LoVo (cell line): Measurements from ENCODE around the gene PDE4D.
A peak's percentile ranks its signal among the peaks of the same experiment; 100 is the strongest.

ENCODE experiments used
- DNase-seq: peaks from one replicate; pipeline ENCODE4 v3.0.0-alpha.2; 2016; ENCODE audit warnings: low spot score

Gene PDE4D

GRCh38 chr5:59178071-59178470 is 715.5 kb downstream of the PDE4D start:
- no peak for DNase-seq

GRCh38 chr5:59177644-59178043 is 715.9 kb downstream of the PDE4D start:
- DNase-seq = no peak

- peak; percentile 36 for DNase-seq
Measured at GRCh38 chr5:59174248-59174844, 719.2 kb downstream of the PDE4D start.

GRCh38 chr5:59173578-59173977 is 719.9 kb downstream of the PDE4D start:
- no peak for DNase-seq

- no peak for DNase-seq
Measured at GRCh38 chr5:59171131-59171530, 722.4 kb downstream of the PDE4D start.

GRCh38 chr5:59169768-59170150 is 723.8 kb downstream of the PDE4D start:
- DNase-seq = no peak

GRCh38 chr5:59169081-59169767 is 724.3 kb downstream of the PDE4D start:
- DNase-seq = no peak

- DNase-seq = no peak
Measured at GRCh38 chr5:59168067-59168466, 725.5 kb downstream of the PDE4D start.

- DNase-seq = no peak
Measured at GRCh38 chr5:59164041-59164830, 729.3 kb downstream of the PDE4D start.

GRCh38 chr5:59161221-59162105 is 732.1 kb downstream of the PDE4D start:
- DNase-seq = no peak

GRCh38 chr5:59158637-59159391 is 734.7 kb downstream of the PDE4D start:
- DNase-seq = no peak

GRCh38 chr5:59158165-59158564 is 735.4 kb downstream of the PDE4D start:
- no peak for DNase-seq

GRCh38 chr5:59157068-59157467 is 736.5 kb downstream of the PDE4D start:
- no peak for DNase-seq

GRCh38 chr5:59152701-59153245 is 740.8 kb downstream of the PDE4D start:
- DNase-seq = no peak

GRCh38 chr5:59151162-59151889 is 742.2 kb downstream of the PDE4D start:
- DNase-seq = no peak

- DNase-seq = no peak
Measured at GRCh38 chr5:59149827-59150226, 743.7 kb downstream of the PDE4D start.

- no peak for DNase-seq
Measured at GRCh38 chr5:59149271-59149670, 744.3 kb downstream of the PDE4D start.

GRCh38 chr5:59146729-59147128 is 746.8 kb downstream of the PDE4D start:
- no peak for DNase-seq

GRCh38 chr5:59143926-59144333 is 749.6 kb downstream of the PDE4D start:
- no peak for DNase-seq

- DNase-seq = no peak
Measured at GRCh38 chr5:59142927-59143326, 750.6 kb downstream of the PDE4D start.
